PC-3 (cell line): ENCODE data around the gene PODNL1. TPM values are rescaled to one million over a fixed set of nuclear protein-coding genes. Genes with fewer than 3 reads are reported as not detected.

ENCODE experiments used
- ATAC-seq: fragments of 200-7000 bp; cut with Tn5 transposase; 2 replicates; pipeline ENCODE4 v1.9.1; 2020; ENCODE audit warnings: mild to moderate bottlenecking, moderate library complexity
- BruUV-seq: library from RNA; stranded (reverse); fragments of 400-500 nt; replicated peaks from 2 replicates; lab custom pipeline; 2021; lab: Mats Ljungman, UMichigan
- CTCF ChIA-PET: fragments of 300-600 bp; sonication (Branson Sonifier 250); formaldehyde crosslinking; loops from one replicate; lab custom pipeline; 2022; ENCODE audit warnings: antibody characterized with exemption; lab: Charles Lee
- POLR2A ChIA-PET: fragments of 300-600 bp; sonication (Branson Sonifier 250); formaldehyde crosslinking; loops from one replicate; lab custom pipeline; 2022; ENCODE audit warnings: antibody characterized with exemption; ENCODE audit not compliant: unreplicated experiment; lab: Charles Lee
- DNase-seq: peaks from one replicate; pipeline ENCODE4 v3.0.0-alpha.2; 2015
- H2AFZ ChIP-seq: fragments of 300-600 bp; sonication (generic); 2 replicates; pipeline ENCODE4 v1.6.0; 2016; ENCODE audit warnings: antibody characterized with exemption, low read length
- H3F3A ChIP-seq: fragments of 300-600 bp; sonication (generic); one replicate; pipeline ENCODE4 v1.6.0; 2017; ENCODE audit warnings: antibody characterized with exemption, low read length, control low read depth, mild to moderate bottlenecking; ENCODE audit not compliant: unreplicated experiment
- H3K27ac ChIP-seq: fragments of 300-600 bp; sonication (generic); 2 replicates; pipeline ENCODE4 v1.5.1; 2016; ENCODE audit warnings: mild to moderate bottlenecking, low read length
- H3K27me3 ChIP-seq: fragments of 300-600 bp; sonication (generic); 2 replicates; pipeline ENCODE4 v1.6.1; 2016; ENCODE audit warnings: low read length, mixed read lengths
- H3K36me3 ChIP-seq: fragments of 300-600 bp; sonication (generic); 2 replicates; pipeline ENCODE4 v1.6.1; 2016; ENCODE audit warnings: low read depth, mixed run types, low read length, mixed read lengths
- H3K4me1 ChIP-seq: fragments of 300-600 bp; sonication (generic); 2 replicates; pipeline ENCODE4 v1.5.1; 2016; ENCODE audit warnings: low read length; ENCODE audit not compliant: insufficient read depth
- H3K4me2 ChIP-seq: fragments of 300-600 bp; sonication (generic); 2 replicates; pipeline ENCODE4 v1.6.0; 2016; ENCODE audit warnings: low read length
- H3K4me3 ChIP-seq: fragments of 300-600 bp; sonication (generic); 2 replicates; pipeline ENCODE4 v1.5.1; 2016; ENCODE audit warnings: mild to moderate bottlenecking, low read length, mixed read lengths
- H3K79me2 ChIP-seq: fragments of 300-600 bp; sonication (generic); 2 replicates; pipeline ENCODE4 v1.6.1; 2017; ENCODE audit warnings: low read length, mixed read lengths
- H3K9ac ChIP-seq: fragments of 300-600 bp; sonication (generic); 2 replicates; pipeline ENCODE4 v1.6.0; 2016; ENCODE audit warnings: mild to moderate bottlenecking, low read length
- H3K9me2 ChIP-seq: fragments of 300-600 bp; sonication (generic); replicated peaks from 2 replicates; pipeline ENCODE4 v1.6.1; 2016; ENCODE audit warnings: mixed run types, low read length, mixed read lengths
- H3K9me3 ChIP-seq: fragments of 300-600 bp; sonication (generic); 2 replicates; pipeline ENCODE4 v1.6.1; 2016; ENCODE audit warnings: low read length, mixed read lengths
- H4K20me1 ChIP-seq: fragments of 300-600 bp; sonication (generic); 2 replicates; pipeline ENCODE4 v1.6.1; 2016; ENCODE audit warnings: low read length, mixed read lengths
- EZH2 ChIP-seq: fragments of 300-600 bp; sonication (generic); IDR thresholded peaks from one replicate; pipeline ENCODE4 v1.6.1; 2017; ENCODE audit warnings: antibody characterized with exemption, mild to moderate bottlenecking, low read length; ENCODE audit not compliant: unreplicated experiment
- EZH2phosphoT487 ChIP-seq: fragments of 300-600 bp; sonication (generic); IDR thresholded peaks from 2 replicates; pipeline ENCODE4 v1.6.1; 2018; ENCODE audit warnings: mild to moderate bottlenecking, antibody characterized with exemption, low read length, borderline replicate concordance
- intact Hi-C: fragments of 100-400 bp; cut with micrococcal nuclease; formaldehyde crosslinking; loops from 2 replicates; pipeline ENCODE4 v1.9.0; 2023
- total RNA-seq: library from RNA; depleted of rRNA; stranded (reverse); fragments of >200 nt; gene quantifications from 2 replicates; pipeline ENCODE4 v1.2.3, GENCODE V29; 2014
- TF ChIP-seq, protein P1 (sequence below): fragments of 300-600 bp; sonication (generic); conservative IDR thresholded peaks from 2 replicates; pipeline ENCODE4 v1.5.1; 2017; ENCODE audit warnings: antibody characterized with exemption, low read depth, mild to moderate bottlenecking, low read length

Gene PODNL1
- total RNA-seq, 1 experiment from 2014 or later, result not detected

DNA sequence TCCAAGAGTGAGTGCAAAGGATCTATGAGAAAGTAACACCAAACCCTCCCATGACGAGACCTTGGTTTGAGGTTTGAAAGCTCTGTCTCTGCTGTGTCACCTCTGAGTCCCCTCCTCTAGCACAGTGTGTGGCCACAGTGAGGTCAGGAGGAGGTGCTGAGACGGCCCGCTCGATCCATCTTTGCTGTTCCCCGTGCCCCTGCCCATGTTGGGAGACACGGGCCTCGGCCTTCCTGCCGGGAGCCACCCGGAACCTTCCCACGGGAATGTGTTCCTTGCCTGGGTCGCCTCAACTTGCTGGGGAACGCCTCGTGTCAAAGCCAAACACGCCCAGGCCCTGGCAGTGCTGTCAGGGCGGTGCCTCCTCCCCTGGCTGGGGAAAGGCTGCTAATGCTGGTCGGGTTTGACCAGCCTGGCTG is 51.2 kb downstream of the PODNL1 start:
- no peaks in the 10 kb centered on the region for H3K9me3 ChIP-seq
- no peak overlapping the region for H2AFZ ChIP-seq
- no peaks in the 10 kb centered on the region for H3F3A ChIP-seq
- BruUV-seq, result no TSS peak
- TF ChIP-seq, protein P1, sequence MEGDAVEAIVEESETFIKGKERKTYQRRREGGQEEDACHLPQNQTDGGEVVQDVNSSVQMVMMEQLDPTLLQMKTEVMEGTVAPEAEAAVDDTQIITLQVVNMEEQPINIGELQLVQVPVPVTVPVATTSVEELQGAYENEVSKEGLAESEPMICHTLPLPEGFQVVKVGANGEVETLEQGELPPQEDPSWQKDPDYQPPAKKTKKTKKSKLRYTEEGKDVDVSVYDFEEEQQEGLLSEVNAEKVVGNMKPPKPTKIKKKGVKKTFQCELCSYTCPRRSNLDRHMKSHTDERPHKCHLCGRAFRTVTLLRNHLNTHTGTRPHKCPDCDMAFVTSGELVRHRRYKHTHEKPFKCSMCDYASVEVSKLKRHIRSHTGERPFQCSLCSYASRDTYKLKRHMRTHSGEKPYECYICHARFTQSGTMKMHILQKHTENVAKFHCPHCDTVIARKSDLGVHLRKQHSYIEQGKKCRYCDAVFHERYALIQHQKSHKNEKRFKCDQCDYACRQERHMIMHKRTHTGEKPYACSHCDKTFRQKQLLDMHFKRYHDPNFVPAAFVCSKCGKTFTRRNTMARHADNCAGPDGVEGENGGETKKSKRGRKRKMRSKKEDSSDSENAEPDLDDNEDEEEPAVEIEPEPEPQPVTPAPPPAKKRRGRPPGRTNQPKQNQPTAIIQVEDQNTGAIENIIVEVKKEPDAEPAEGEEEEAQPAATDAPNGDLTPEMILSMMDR, result no peak
- no peak for TF ChIP-seq EZH2
- ChIA-PET CTCF (no interaction called here), POLR2A (no interaction called here)
- no peak overlapping the region for H3K4me2 ChIP-seq
- no peaks in the 10 kb centered on the region for H4K20me1 ChIP-seq
- no peaks in the 10 kb centered on the region for H3K9me2 ChIP-seq
- ATAC-seq, result no peak
- intact Hi-C loops, result no loop called here
- no peak for DNase-seq
- H3K4me3 ChIP-seq, result no peak overlapping the region
- H3K79me2 ChIP-seq, result no peaks in the 10 kb centered on the region
- no peaks in the 10 kb centered on the region for H3K27me3 ChIP-seq
- no peaks in the 10 kb centered on the region for H3K4me1 ChIP-seq
- no peak overlapping the region for H3K9ac ChIP-seq
- H3K36me3 ChIP-seq, result no peaks in the 10 kb centered on the region
- H3K27ac ChIP-seq, result no peak overlapping the region

DNA sequence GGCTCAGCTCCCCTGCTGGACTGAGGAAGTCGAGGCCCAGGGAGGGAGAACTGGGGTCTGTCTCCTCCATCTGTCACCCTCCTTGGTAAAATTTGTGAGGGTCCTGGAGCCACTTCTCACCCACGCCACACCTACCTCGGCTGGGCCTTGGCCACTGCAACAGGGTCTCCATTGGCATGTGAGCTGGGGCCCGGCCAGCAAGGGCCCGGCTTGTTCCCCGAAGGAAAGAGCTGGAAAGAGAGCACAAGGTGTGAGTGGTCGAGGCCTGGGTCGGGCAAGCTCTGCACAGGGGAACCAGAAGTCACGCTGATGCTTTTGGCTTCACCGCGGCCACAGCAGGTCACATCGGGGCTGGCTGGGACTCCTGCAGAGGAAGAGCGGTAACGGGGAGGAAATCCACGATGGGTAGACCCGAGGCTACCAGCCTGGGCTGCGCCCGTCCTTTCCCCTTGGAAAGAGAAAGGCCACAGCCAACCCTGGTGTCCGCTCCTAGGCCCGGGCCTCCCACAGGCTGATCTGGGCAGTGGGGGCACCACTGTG is 52.3 kb downstream of the PODNL1 start:
- H3K4me2 ChIP-seq, result no peak overlapping the region
- no peak for DNase-seq
- no peak overlapping the region for H3K4me3 ChIP-seq
- intact Hi-C loops, result no loop called here
- no peaks in the 10 kb centered on the region for H4K20me1 ChIP-seq
- H3K9me3 ChIP-seq, result no peaks in the 10 kb centered on the region
- no peaks in the 10 kb centered on the region for H3K79me2 ChIP-seq
- BruUV-seq, result no TSS peak
- TF ChIP-seq EZH2 (no peak), EZH2phosphoT487 (no peak)
- TF ChIP-seq, protein P1, result no peak
- no peak for ATAC-seq
- H3K27me3 ChIP-seq, result no peaks in the 10 kb centered on the region
- H3K9me2 ChIP-seq, result no peaks in the 10 kb centered on the region
- ChIA-PET POLR2A (no interaction called here), CTCF (no interaction called here)
- H3K36me3 ChIP-seq, result no peaks in the 10 kb centered on the region
- no peaks in the 10 kb centered on the region for H3F3A ChIP-seq
- peaks cover under 1% of the 10 kb centered on the region; the same call in 1 of the 2 replicates for H3K4me1 ChIP-seq
- no peak overlapping the region for H3K27ac ChIP-seq
- no peak overlapping the region for H2AFZ ChIP-seq
- H3K9ac ChIP-seq, result no peak overlapping the region

DNA sequence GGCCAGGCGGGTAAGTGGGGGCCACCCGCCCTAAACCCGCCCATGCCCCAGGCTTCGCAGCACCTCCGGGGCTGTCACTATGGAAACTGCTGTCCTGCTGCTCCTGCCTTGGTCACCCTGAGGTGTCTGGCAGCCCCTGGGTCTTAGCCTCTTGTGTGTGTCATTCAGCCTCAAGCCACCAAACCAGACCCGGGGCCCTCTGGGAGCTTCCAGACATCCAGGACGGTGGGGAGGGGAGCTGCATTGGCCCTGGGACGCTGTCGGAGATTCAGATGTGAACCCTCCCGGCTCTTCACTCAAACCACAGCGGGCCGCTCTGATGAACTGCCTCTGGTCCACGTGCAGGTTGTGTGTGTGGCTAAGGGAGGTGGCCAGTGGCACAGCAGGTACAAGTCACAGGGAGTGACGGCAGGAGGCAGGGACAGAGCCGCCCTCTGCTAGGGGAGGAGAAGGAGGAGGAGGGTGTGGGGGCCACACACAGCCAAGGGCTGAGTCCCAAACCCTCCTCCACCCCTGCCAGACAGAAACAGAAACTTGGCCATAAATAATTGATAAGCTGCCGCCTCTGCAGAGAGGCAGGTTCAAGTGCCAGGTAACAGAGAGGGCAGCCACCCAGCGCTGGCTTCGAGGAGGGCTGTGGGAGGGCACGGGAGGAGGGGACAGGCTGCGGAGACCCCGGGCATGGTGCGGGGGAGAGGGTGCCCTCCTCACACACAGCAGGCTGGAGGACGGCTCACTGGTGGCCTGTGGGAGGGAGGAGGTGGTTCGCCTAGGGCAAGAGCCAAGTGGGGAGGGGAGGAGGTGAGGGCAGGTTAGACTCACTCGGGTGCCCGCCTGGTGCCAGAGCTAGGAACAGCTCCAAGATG is 53.3 kb downstream of the PODNL1 start:
- no peak overlapping the region for H3K9ac ChIP-seq
- no peak overlapping the region for H3K4me2 ChIP-seq
- H3K27me3 ChIP-seq, result no peaks in the 10 kb centered on the region
- no peaks in the 10 kb centered on the region for H3K36me3 ChIP-seq
- H4K20me1 ChIP-seq, result no peaks in the 10 kb centered on the region
- ChIA-PET CTCF (no interaction called here), POLR2A (no interaction called here)
- no TSS peak for BruUV-seq
- H3K79me2 ChIP-seq, result no peaks in the 10 kb centered on the region
- H3K9me2 ChIP-seq, result no peaks in the 10 kb centered on the region
- ATAC-seq, result no peak
- no peak for DNase-seq
- H3K4me1 ChIP-seq, result peaks cover 7% of the 10 kb centered on the region
- intact Hi-C loops, result no loop called here
- H3F3A ChIP-seq, result no peaks in the 10 kb centered on the region
- H3K9me3 ChIP-seq, result no peaks in the 10 kb centered on the region
- TF ChIP-seq EZH2, result no peak
- TF ChIP-seq, protein P1, result no peak
- TF ChIP-seq EZH2phosphoT487, result no peak
- H3K4me3 ChIP-seq, result no peak overlapping the region
- no peak overlapping the region for H3K27ac ChIP-seq
- no peak overlapping the region for H2AFZ ChIP-seq
